HG03045 (cell line): ENCODE data around the gene ZNF311.
"Not testable (repeated sequence)": the region's sequence is repeated elsewhere in the genome, so short reads cannot be mapped to it uniquely, and the experiment has no call there.

Source experiments
- ATAC-seq: cut with Tn5 transposase; IDR thresholded peaks from one replicate; pipeline ENCODE4 v1.9.1; 2021; ENCODE audit warnings: mild to moderate bottlenecking, moderate library complexity; ENCODE audit not compliant: unreplicated experiment

ZNF311 gene

GRCh38 chr6:28983838-28984237 lies 21.3 kb downstream of the ZNF311 start:
- no peak for ATAC-seq

- ATAC-seq: no peak
Measured at GRCh38 chr6:28982476-28983266, 22.4 kb downstream of the ZNF311 start.

- ATAC-seq: peak; percentile 58
Measured at GRCh38 chr6:28981833-28982475, 23.2 kb downstream of the ZNF311 start.

GRCh38 chr6:28981431-28981832 lies 23.7 kb downstream of the ZNF311 start:
- peak; percentile 32 for ATAC-seq

- peak; percentile 40 for ATAC-seq
Measured at GRCh38 chr6:28980852-28981430, 24.2 kb downstream of the ZNF311 start.

GRCh38 chr6:28980137-28980851 lies 24.8 kb downstream of the ZNF311 start:
- ATAC-seq: no peak

GRCh38 chr6:28979679-28980078 lies 25.4 kb downstream of the ZNF311 start:
- ATAC-seq: no peak

GRCh38 chr6:28978959-28979561 lies 26.1 kb downstream of the ZNF311 start:
- ATAC-seq: no peak

GRCh38 chr6:28978133-28978491 lies 27.0 kb downstream of the ZNF311 start:
- ATAC-seq: no peak

GRCh38 chr6:28977341-28978132 lies 27.6 kb downstream of the ZNF311 start:
- ATAC-seq: no peak

GRCh38 chr6:28976677-28977076 lies 28.4 kb downstream of the ZNF311 start:
- no peak for ATAC-seq

GRCh38 chr6:28974505-28974904 lies 30.6 kb downstream of the ZNF311 start:
- no peak for ATAC-seq

- not testable (repeated sequence) for ATAC-seq
Measured at GRCh38 chr6:28970056-28970455, 35.1 kb downstream of the ZNF311 start.

GRCh38 chr6:28969129-28969528 lies 36.0 kb downstream of the ZNF311 start:
- ATAC-seq: no peak

GRCh38 chr6:28968476-28968875 lies 36.6 kb downstream of the ZNF311 start:
- ATAC-seq: no peak

GRCh38 chr6:28965706-28966105 lies 39.4 kb downstream of the ZNF311 start:
- no peak for ATAC-seq

- ATAC-seq: no peak
Measured at GRCh38 chr6:28960846-28961500, 44.1 kb downstream of the ZNF311 start.

- ATAC-seq: not testable (repeated sequence)
Measured at GRCh38 chr6:28958561-28959243, 46.4 kb downstream of the ZNF311 start.

- ATAC-seq: not testable (repeated sequence)
Measured at GRCh38 chr6:28957795-28958314, 47.3 kb downstream of the ZNF311 start.
